ENCODE data around the gene LENG8.

Gene LENG8

GRCh38 chr19:54448774-54449700 is at the start of gene LENG8:
LENG8 (plus strand) TSS chr19:54449199; CDS start chr19:54451345, 2,146 bp downstream.
- peak; percentile 75 for DNase-seq (ENCODE audit: low read depth, low spot score)

GRCh38 chr19:54400913-54401312 is 48.1 kb upstream of the LENG8 start:
- no peak for DNase-seq (ENCODE audit: low read depth, low spot score)

- no peak for DNase-seq (ENCODE audit: low read depth, low spot score)
Measured at GRCh38 chr19:54403054-54403453, 45.9 kb upstream of the LENG8 start.

GRCh38 chr19:54405628-54406027 is 43.4 kb upstream of the LENG8 start:
- DNase-seq (ENCODE audit: low read depth, low spot score), result no peak

- no peak for DNase-seq (ENCODE audit: low read depth, low spot score)
Measured at GRCh38 chr19:54407780-54408179, 41.2 kb upstream of the LENG8 start.

GRCh38 chr19:54408456-54409026 is 40.5 kb upstream of the LENG8 start:
- DNase-seq (ENCODE audit: low read depth, low spot score), result no peak

- DNase-seq (ENCODE audit: low read depth, low spot score), result no peak
Measured at GRCh38 chr19:54411033-54411432, 38.0 kb upstream of the LENG8 start.

GRCh38 chr19:54412877-54413276 is 36.1 kb upstream of the LENG8 start:
- DNase-seq (ENCODE audit: low read depth, low spot score), result no peak

- no peak for DNase-seq (ENCODE audit: low read depth, low spot score)
Measured at GRCh38 chr19:54414156-54414555, 34.8 kb upstream of the LENG8 start.

- DNase-seq (ENCODE audit: low read depth, low spot score), result no peak
Measured at GRCh38 chr19:54415208-54415900, 33.6 kb upstream of the LENG8 start, which contains the start of gene TTYH1. TTYH1 (plus strand) TSS chr19:54415464; CDS start chr19:54415553, 89 bp downstream.

- no peak for DNase-seq (ENCODE audit: low read depth, low spot score)
Measured at GRCh38 chr19:54415901-54416673, 32.9 kb upstream of the LENG8 start.

- DNase-seq (ENCODE audit: low read depth, low spot score), result no peak
Measured at GRCh38 chr19:54416695-54417491, 32.1 kb upstream of the LENG8 start.

GRCh38 chr19:54418030-54418929 is 30.7 kb upstream of the LENG8 start:
- DNase-seq (ENCODE audit: low read depth, low spot score), result no peak

GRCh38 chr19:54418930-54419800 is 29.8 kb upstream of the LENG8 start:
- no peak for DNase-seq (ENCODE audit: low read depth, low spot score)

GRCh38 chr19:54420068-54420382 is 29.0 kb upstream of the LENG8 start:
- DNase-seq (ENCODE audit: low read depth, low spot score), result no peak

GRCh38 chr19:54420383-54421168 is 28.4 kb upstream of the LENG8 start:
- DNase-seq (ENCODE audit: low read depth, low spot score), result peak; percentile 74

GRCh38 chr19:54421169-54421516 is 27.9 kb upstream of the LENG8 start:
- DNase-seq (ENCODE audit: low read depth, low spot score), result no peak

- DNase-seq (ENCODE audit: low read depth, low spot score), result no peak
Measured at GRCh38 chr19:54421521-54421920, 27.5 kb upstream of the LENG8 start.

Data from iPS DF 19.7 (cell line).